ENCODE data around the gene TIPRL.
"Not testable (repeated sequence)": the region's sequence is repeated elsewhere in the genome, so short reads cannot be mapped to it uniquely, and the experiment has no call there.

GRCh38 chr1:168181063-168181720, 2.4 kb downstream of the TIPRL start:
- not testable (repeated sequence) for TF ChIP-seq RFX5 (IDR thresholded peaks at IDR 0.05; ENCODE audit: low read length); CTCF (IDR thresholded peaks at IDR 0.05); MXI1 (IDR thresholded peaks at IDR 0.05; ENCODE audit: low read depth, low read length); EP300 (IDR thresholded peaks at IDR 0.05; ENCODE audit: borderline replicate concordance in 1 of 2, low read depth in 1 of 2, low read length in 1 of 2); POLR2AphosphoS5 (IDR thresholded peaks at IDR 0.05; ENCODE audit: low read depth, low read length); NRF1 (IDR thresholded peaks at IDR 0.05; ENCODE audit: low read depth, low read length); JUND (IDR thresholded peaks at IDR 0.05)
- TF ChIP-seq, protein P1, sequence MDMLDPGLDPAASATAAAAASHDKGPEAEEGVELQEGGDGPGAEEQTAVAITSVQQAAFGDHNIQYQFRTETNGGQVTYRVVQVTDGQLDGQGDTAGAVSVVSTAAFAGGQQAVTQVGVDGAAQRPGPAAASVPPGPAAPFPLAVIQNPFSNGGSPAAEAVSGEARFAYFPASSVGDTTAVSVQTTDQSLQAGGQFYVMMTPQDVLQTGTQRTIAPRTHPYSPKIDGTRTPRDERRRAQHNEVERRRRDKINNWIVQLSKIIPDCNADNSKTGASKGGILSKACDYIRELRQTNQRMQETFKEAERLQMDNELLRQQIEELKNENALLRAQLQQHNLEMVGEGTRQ (IDR thresholded peaks at IDR 0.05; ENCODE audit: borderline replicate concordance, low read depth, low read length): not testable (repeated sequence)
